H1 (cell line): ENCODE data around the gene LEMD1. TPM values are rescaled to one million over a fixed set of nuclear protein-coding genes. Genes with fewer than 3 reads are reported as not detected.

Experiments used
- CTCF ChIA-PET: fragments of 300-600 bp; sonication (Branson Sonifier 250); formaldehyde crosslinking; loops from one replicate; lab custom pipeline; 2021; ENCODE audit not compliant: partially characterized antibody; lab: Charles Lee
- POLR2A ChIA-PET: fragments of 300-600 bp; sonication (Branson Sonifier 250); formaldehyde crosslinking; loops from one replicate; lab custom pipeline; 2021; ENCODE audit warnings: inconsistent platforms; ENCODE audit not compliant: partially characterized antibody; lab: Charles Lee
- DNase-seq, 2 experiments: peaks; one replicate each; pipeline versions ENCODE4 v3.0.0 to v3.0.0-alpha.2; 2010 to 2022; ENCODE audit warnings: low spot score in 2 of 2, low read depth in 1 of 2, mixed read lengths in 1 of 2
- FAIRE-seq: peaks from 2 replicates; lab custom pipeline; 2011; peaks lifted over from hg19 to GRCh38; lab: Jason Lieb, UNC
- H2AFZ ChIP-seq: 2 replicates; pipeline ENCODE4 v1.8.1; 2012; ENCODE audit warnings: low read length, inconsistent platforms
- H2AK5ac ChIP-seq: 2 replicates; pipeline ENCODE4 v1.6.1; 2013; ENCODE audit warnings: low read depth, low read length
- H2BK120ac ChIP-seq: replicated peaks from 2 replicates; pipeline ENCODE3; 2013; ENCODE audit warnings: low read depth, low read length, inconsistent platforms
- H2BK12ac ChIP-seq: 2 replicates; pipeline ENCODE4 v1.6.1; 2013; ENCODE audit warnings: low read depth, low read length
- H2BK15ac ChIP-seq: 2 replicates; pipeline ENCODE4 v1.6.1; 2013; ENCODE audit warnings: low read length
- H2BK20ac ChIP-seq: 2 replicates; pipeline ENCODE4 v1.6.1; 2013; ENCODE audit warnings: low read length
- H2BK5ac ChIP-seq: 2 replicates; pipeline ENCODE4 v1.6.1; 2013; ENCODE audit warnings: low read depth, low read length
- H3K14ac ChIP-seq: 2 replicates; pipeline ENCODE4 v1.6.1; 2013; ENCODE audit warnings: inconsistent platforms; ENCODE audit not compliant: insufficient read length
- H3K18ac ChIP-seq: 2 replicates; pipeline ENCODE4 v1.6.1; 2013; ENCODE audit warnings: low read length; ENCODE audit errors: extremely low read depth
- H3K23ac ChIP-seq: 2 replicates; pipeline ENCODE4 v1.6.1; 2013; ENCODE audit warnings: inconsistent platforms; ENCODE audit not compliant: insufficient read length
- H3K23me2 ChIP-seq: 2 replicates; pipeline ENCODE4 v1.6.1; 2013; ENCODE audit warnings: low read depth, low read length
- H3K27ac ChIP-seq: 2 replicates; pipeline ENCODE4 v1.6.1; 2011; ENCODE audit warnings: low read depth, low read length, inconsistent platforms
- H3K27me3 ChIP-seq, 4 experiments: replicated peaks in 1 of 4; 1 replicate in 1 of 4; 2 replicates in 3 of 4; pipeline versions ENCODE4 v1.6.1 to v1.8.1; 2011 to 2013; ENCODE audit warnings: low read length in 3 of 4, mild to moderate bottlenecking in 3 of 4, inconsistent platforms in 2 of 4, mixed read lengths in 2 of 4, moderate library complexity in 1 of 4; ENCODE audit not compliant: control insufficient read depth in 3 of 4, insufficient read depth in 3 of 4; ENCODE audit errors: extremely low read depth in 1 of 4
- H3K36me3 ChIP-seq, 4 experiments: 2 replicates each; pipeline versions ENCODE4 v1.6.1 to v1.8.1; 2011 to 2013; ENCODE audit warnings: mild to moderate bottlenecking in 4 of 4, low read length in 3 of 4, moderate library complexity in 2 of 4, control low read depth in 1 of 4, inconsistent platforms in 1 of 4; ENCODE audit not compliant: insufficient read depth in 4 of 4, control insufficient read depth in 2 of 4
- H3K4ac ChIP-seq: replicated peaks from 2 replicates; pipeline ENCODE3; 2013; ENCODE audit warnings: low read length, low read depth, mixed read lengths, inconsistent platforms; ENCODE audit not compliant: insufficient read length
- H3K4me1 ChIP-seq, 4 experiments: replicated peaks in 1 of 4; 1 replicate in 1 of 4; 2 replicates in 3 of 4; pipeline versions ENCODE4 v1.6.1 to v1.8.1; 2011 to 2013; ENCODE audit warnings: low read length in 3 of 4, inconsistent platforms in 2 of 4, mixed read lengths in 1 of 4; ENCODE audit not compliant: insufficient read depth in 4 of 4, control insufficient read depth in 3 of 4
- H3K4me2 ChIP-seq, 2 experiments: 2 replicates each; pipeline versions ENCODE4 v1.6.1 to v1.8.1; 2011 to 2013; ENCODE audit warnings: low read depth in 2 of 2, low read length in 2 of 2, control low read depth in 1 of 2, inconsistent platforms in 1 of 2, mild to moderate bottlenecking in 1 of 2; ENCODE audit not compliant: insufficient read depth in 1 of 2
- H3K4me3 ChIP-seq, 4 experiments: fragments of 200-600, 300-600 bp in 1 of 4; sonication (generic), shearing (Covaris generic), sonication (Bioruptor Twin) in 1 of 4; 2 replicates each; pipeline versions ENCODE4 v1.5.1 to v1.8.1; 2011 to 2016; ENCODE audit warnings: low read length in 4 of 4, low read depth in 3 of 4, control low read depth in 2 of 4, inconsistent platforms in 2 of 4, mild to moderate bottlenecking in 2 of 4, mixed read lengths in 1 of 4, moderate library complexity in 1 of 4; ENCODE audit not compliant: insufficient read depth in 2 of 4; ENCODE audit errors: extremely low read depth in 1 of 4
- H3K56ac ChIP-seq: replicated peaks from 2 replicates; pipeline ENCODE3; 2013; ENCODE audit warnings: low read depth, mild to moderate bottlenecking, mixed read lengths, low read length, inconsistent platforms; ENCODE audit not compliant: insufficient read length
- H3K79me1 ChIP-seq: 2 replicates; pipeline ENCODE4 v1.6.1; 2013; ENCODE audit warnings: low read depth, low read length, control low read depth
- H3K79me2 ChIP-seq, 2 experiments: 2 replicates each; pipeline versions ENCODE4 v1.6.1 to v1.8.1; 2012 to 2013; ENCODE audit warnings: low read length in 2 of 2, mild to moderate bottlenecking in 2 of 2, inconsistent platforms in 1 of 2; ENCODE audit not compliant: insufficient read depth in 2 of 2, control insufficient read depth in 1 of 2
- H3K9ac ChIP-seq, 4 experiments: replicated peaks in 1 of 4; 1 replicate in 1 of 4; 2 replicates in 3 of 4; pipeline versions ENCODE4 v1.6.1 to v1.8.1; 2011 to 2013; ENCODE audit warnings: low read depth in 3 of 4, low read length in 3 of 4, control low read depth in 2 of 4, mild to moderate bottlenecking in 2 of 4, moderate library complexity in 2 of 4, inconsistent platforms in 1 of 4; ENCODE audit errors: extremely low read depth in 1 of 4
- H3K9me3 ChIP-seq, 2 experiments: 2 replicates each; pipeline versions ENCODE4 v1.6.1 to v1.8.1; 2012 to 2013; ENCODE audit warnings: mild to moderate bottlenecking in 2 of 2, moderate library complexity in 2 of 2, control low read depth in 1 of 2, inconsistent platforms in 1 of 2, low read depth in 1 of 2, low read length in 1 of 2, mixed read lengths in 1 of 2; ENCODE audit not compliant: insufficient read depth in 2 of 2
- H4K20me1 ChIP-seq, 2 experiments: replicated peaks in 1 of 2; 2 replicates each; pipeline versions ENCODE3 to v1.8.1; 2011 to 2013; ENCODE audit warnings: inconsistent platforms in 2 of 2, low read length in 2 of 2, mild to moderate bottlenecking in 1 of 2; ENCODE audit not compliant: insufficient read depth in 2 of 2, control insufficient read depth in 1 of 2
- H4K5ac ChIP-seq: 2 replicates; pipeline ENCODE4 v1.6.1; 2013; ENCODE audit warnings: low read length, low read depth, mixed read lengths, inconsistent platforms; ENCODE audit not compliant: insufficient read length
- H4K8ac ChIP-seq: 2 replicates; pipeline ENCODE4 v1.8.0; 2013; ENCODE audit warnings: mild to moderate bottlenecking, moderate library complexity, low read length, inconsistent platforms; ENCODE audit not compliant: insufficient read depth; ENCODE audit errors: extremely low read depth
- H4K91ac ChIP-seq: replicated peaks from 2 replicates; pipeline ENCODE3; 2013; ENCODE audit warnings: low read length, mixed read lengths, inconsistent platforms; ENCODE audit not compliant: insufficient read length
- WGBS, 2 experiments: shearing (Covaris generic) in 1 of 2; methylation state at CpG; one replicate each; pipeline versions ENCODE4 v1.1.6 to v1.1.7; 2013 to 2015; ENCODE audit warnings: low lambda C conversion rate in 2 of 2, mixed read lengths in 2 of 2, inconsistent platforms in 1 of 2, low coverage in 1 of 2, missing lambda C conversion rate in 1 of 2; ENCODE audit not compliant: insufficient replicate concordance in 2 of 2, insufficient coverage in 1 of 2, insufficient read length in 1 of 2; ENCODE audit errors: extremely low coverage in 1 of 2, missing lambda C conversion rate in 1 of 2; 5-methylcytosine and 5-hydroxymethylcytosine counted together
- polyA plus RNA-seq, 7 experiments: library from polyadenylated mRNA; depleted of rRNA in 3 of 7; stranded (reverse) in 5 of 7; unstranded in 2 of 7; fragments of >200 nt in 5 of 7; fragments of 200-250 nt in 2 of 7; gene quantifications; 1 replicate in 5 of 7; 2 replicates in 1 of 7; 4 replicates in 1 of 7; pipeline versions ENCODE4 v1.2.1 to v1.2.3, GENCODE V29; 2011 to 2013; ENCODE audit warnings: missing spikeins in 2 of 7, mixed read lengths in 2 of 7
- total RNA-seq: library from RNA; stranded (reverse); fragmentation: NEBNext Ultra II Directional; extraction: Animal tissue kit (Norgen Biotek cat#: 25700); gene quantifications from 2 replicates; pipeline ENCODE4 v1.2.1, GENCODE V29; 2021

Gene LEMD1
- total and polyA plus RNA-seq, 2 of the 8 experiments (the other 6 are each of a cell fraction or from before 2014, with no cell fraction given), result 10.0 to 10.5 TPM

GRCh38 chr1:205332015-205332791 is 89.7 kb downstream of the LEMD1 start:
- Histone ChIP-seq H3K27me3 (no peaks in the 10 kb centered on the region; a peak in 3 of 7 replicates), H3K4me2 (no peak overlapping the region), H3K4me1 (peaks cover 0 to 6% (median under 1%) of the 10 kb centered on the region in 4 experiments; a peak in 5 of 7 replicates), H3K4ac (no peak overlapping the region), H3K9me3 (no peaks in the 10 kb centered on the region), H3K56ac (no peak overlapping the region), H2AK5ac (no peak overlapping the region), H3K23me2 (peaks cover 2% of the 10 kb centered on the region; the same call in 1 of the 2 replicates), H4K5ac (no peak overlapping the region), H3K27ac (no peak overlapping the region), H4K8ac (no peak overlapping the region), H2BK20ac (peak overlapping the region; percentile 37; the same call in 1 of the 2 replicates), H4K20me1 (no peaks in the 10 kb centered on the region), H2BK120ac (no peak overlapping the region), H2BK15ac (peak overlapping the region; percentile 25; the same call in 1 of the 2 replicates), H4K91ac (no peak overlapping the region), H3K36me3 (no peaks in the 10 kb centered on the region), H3K23ac (no peak overlapping the region), H2BK12ac (no peak overlapping the region), H3K79me1 (no peaks in the 10 kb centered on the region), H3K18ac (no peak overlapping the region), H2BK5ac (no peak overlapping the region), H3K14ac (no peak overlapping the region), H2AFZ (no peak overlapping the region), H3K9ac (no peak overlapping the region), H3K4me3 (no peak overlapping the region), H3K79me2 (no peaks in the 10 kb centered on the region)
- POLR2A ChIA-PET, result interaction anchor here (0.8 to 2.7 kb wide), 3 partner anchors 18 to 70 kb away, joined by 3 to 11 read pairs (median 3); no protein-coding TSS in a partner anchor
- FAIRE-seq, result no peak
- no peak for DNase-seq
- WGBS, 2 experiments, result 93% methylated on average over 11 of the region's 11 CpGs; no CpG with 5 or more reads in 1 of the 2 experiments
- CTCF ChIA-PET, result interaction anchor here (0.5 to 67.1 kb wide), 16 partner anchors 9 to 251 kb away, joined by 3 to 2424 read pairs (median 6); partner anchors contain the start of genes KLHDC8A and NUAK2
